Measurements from ENCODE around the gene STAC. TPM values are rescaled to one million over a fixed set of nuclear protein-coding genes. Genes with fewer than 3 reads are reported as not detected.
"Not testable (repeated sequence)": the region's sequence is repeated elsewhere in the genome, so short reads cannot be mapped to it uniquely, and the experiment has no call there.

STAC gene
- total and polyA plus RNA-seq, 5 donors from 2014 or later, result 0.59 to 1.0 (median 0.76) TPM

- no peak overlapping the region for H3K27ac ChIP-seq (ENCODE audit: insufficient read depth, low read length, poor library complexity, severe bottlenecking)
- no peak overlapping the region for H3K4me3 ChIP-seq (ENCODE audit: low read depth, low read length)
- Mint-ChIP-seq H3K36me3 (no peaks in the 10 kb centered on the region), H3K4me1 (no peaks in the 10 kb centered on the region), H3K27ac (no peak overlapping the region), H3K9me3 (peaks cover 0 to 26% (median 7%) of the 10 kb centered on the region in 7 donors), H3K27me3 (no peaks in the 10 kb centered on the region), H3K4me3 (no peak overlapping the region)
- peaks cover 3 to 5% of the 10 kb centered on the region in 2 experiments for H3K9me3 ChIP-seq (ENCODE audit: control insufficient read depth in 2 of 2, low read length in 2 of 2)
- no peaks in the 10 kb centered on the region for H3K27me3 ChIP-seq (ENCODE audit: control insufficient read depth, insufficient read depth, low read length)
- no peaks in the 10 kb centered on the region for H3K4me1 ChIP-seq (ENCODE audit: control insufficient read depth, insufficient read depth, low read length, poor library complexity, severe bottlenecking)
- no peak for DNase-seq
- ATAC-seq (ENCODE audit: low read depth in 2 of 2), result no peak
- no peaks in the 10 kb centered on the region for H3K36me3 ChIP-seq (ENCODE audit: control insufficient read depth, insufficient read depth, low read length)
Measured at GRCh38 chr3:36575241-36575640, 194.9 kb downstream of the STAC start.

GRCh38 chr3:36578418-36578817, 198.1 kb downstream of the STAC start:
- not testable (repeated sequence) for H3K4me1 ChIP-seq (ENCODE audit: control insufficient read depth, insufficient read depth, low read length, poor library complexity, severe bottlenecking); DNase-seq; H3K4me3 ChIP-seq (ENCODE audit: low read depth, low read length); H3K27ac Mint-ChIP-seq; ATAC-seq (ENCODE audit: low read depth in 2 of 2); H3K4me1 Mint-ChIP-seq; H3K27me3 Mint-ChIP-seq; H3K4me3 Mint-ChIP-seq; H3K27ac ChIP-seq (ENCODE audit: insufficient read depth, low read length, poor library complexity, severe bottlenecking); H3K9me3 ChIP-seq (ENCODE audit: control insufficient read depth in 2 of 2, low read length in 2 of 2); H3K36me3 ChIP-seq (ENCODE audit: control insufficient read depth, insufficient read depth, low read length); H3K36me3 Mint-ChIP-seq; H3K27me3 ChIP-seq (ENCODE audit: control insufficient read depth, insufficient read depth, low read length)
- peaks cover 2 to 27% (median 7%) of the 10 kb centered on the region in 7 donors for H3K9me3 Mint-ChIP-seq

GRCh38 chr3:36579746-36580145, 199.4 kb downstream of the STAC start:
- no peak for ATAC-seq (ENCODE audit: low read depth in 2 of 2)
- H3K9me3 Mint-ChIP-seq, result peaks cover 0 to 26% (median 4%) of the 10 kb centered on the region in 7 donors
- no peaks in the 10 kb centered on the region for H3K36me3 Mint-ChIP-seq

GRCh38 chr3:36580716-36581115, 200.4 kb downstream of the STAC start:
- no peak overlapping the region for H3K4me3 ChIP-seq (ENCODE audit: low read depth, low read length)
- no peak overlapping the region for H3K27ac ChIP-seq (ENCODE audit: insufficient read depth, low read length, poor library complexity, severe bottlenecking)
- H3K27me3 ChIP-seq (ENCODE audit: control insufficient read depth, insufficient read depth, low read length), result no peaks in the 10 kb centered on the region
- ATAC-seq (ENCODE audit: low read depth in 2 of 2) (no peak), DNase-seq (no peak)
- peaks cover 5% of the 10 kb centered on the region in 2 experiments for H3K9me3 ChIP-seq (ENCODE audit: control insufficient read depth in 2 of 2, low read length in 2 of 2)
- H3K4me1 ChIP-seq (ENCODE audit: control insufficient read depth, insufficient read depth, low read length, poor library complexity, severe bottlenecking), result no peaks in the 10 kb centered on the region
- Mint-ChIP-seq H3K27ac (no peak overlapping the region), H3K4me1 (no peaks in the 10 kb centered on the region), H3K27me3 (peaks cover 7% of the 10 kb centered on the region), H3K36me3 (no peaks in the 10 kb centered on the region), H3K4me3 (peak overlapping the region in 1 of 4 donors; percentile 12), H3K9me3 (peaks cover 0 to 26% (median 5%) of the 10 kb centered on the region in 7 donors)
- no peaks in the 10 kb centered on the region for H3K36me3 ChIP-seq (ENCODE audit: control insufficient read depth, insufficient read depth, low read length)

More at GRCh38 chr3:36579746-36580145, 199.4 kb downstream of the STAC start:
- Histone ChIP-seq H3K36me3 (ENCODE audit: control insufficient read depth, insufficient read depth, low read length) (no peaks in the 10 kb centered on the region), H3K9me3 (ENCODE audit: control insufficient read depth in 2 of 2, low read length in 2 of 2) (peaks cover 3 to 5% of the 10 kb centered on the region in 2 experiments), H3K27ac (ENCODE audit: insufficient read depth, low read length, poor library complexity, severe bottlenecking) (no peak overlapping the region), H3K4me1 (ENCODE audit: control insufficient read depth, insufficient read depth, low read length, poor library complexity, severe bottlenecking) (no peaks in the 10 kb centered on the region), H3K4me3 (ENCODE audit: low read depth, low read length) (no peak overlapping the region), H3K27me3 (ENCODE audit: control insufficient read depth, insufficient read depth, low read length) (no peaks in the 10 kb centered on the region)
- no peak for DNase-seq
- Mint-ChIP-seq H3K4me3 (no peak overlapping the region), H3K27me3 (peaks cover 7% of the 10 kb centered on the region), H3K4me1 (no peaks in the 10 kb centered on the region), H3K27ac (no peak overlapping the region)

GRCh38 chr3:36591959-36592358, 211.7 kb downstream of the STAC start:
- peaks cover 5% of the 10 kb centered on the region for H3K27me3 Mint-ChIP-seq
- no peak overlapping the region for H3K4me3 ChIP-seq (ENCODE audit: low read depth, low read length)
- H3K27ac Mint-ChIP-seq, result no peak overlapping the region
- no peaks in the 10 kb centered on the region for H3K4me1 Mint-ChIP-seq
- peaks cover 0 to 6% (median 0%) of the 10 kb centered on the region in 7 donors for H3K9me3 Mint-ChIP-seq
- no peaks in the 10 kb centered on the region for H3K36me3 ChIP-seq (ENCODE audit: control insufficient read depth, insufficient read depth, low read length)
- H3K36me3 Mint-ChIP-seq, result no peaks in the 10 kb centered on the region
- no peaks in the 10 kb centered on the region for H3K9me3 ChIP-seq (ENCODE audit: control insufficient read depth in 2 of 2, low read length in 2 of 2)
- ATAC-seq (ENCODE audit: low read depth in 2 of 2) (no peak), DNase-seq (no peak)
- H3K27ac ChIP-seq (ENCODE audit: insufficient read depth, low read length, poor library complexity, severe bottlenecking), result no peak overlapping the region
- H3K4me3 Mint-ChIP-seq, result no peak overlapping the region
- peaks cover under 1% of the 10 kb centered on the region for H3K27me3 ChIP-seq (ENCODE audit: control insufficient read depth, insufficient read depth, low read length)
- no peaks in the 10 kb centered on the region for H3K4me1 ChIP-seq (ENCODE audit: control insufficient read depth, insufficient read depth, low read length, poor library complexity, severe bottlenecking)

- H3K27ac ChIP-seq (ENCODE audit: insufficient read depth, low read length, poor library complexity, severe bottlenecking), result no peak overlapping the region
- H3K4me3 ChIP-seq (ENCODE audit: low read depth, low read length), result no peak overlapping the region
- Mint-ChIP-seq H3K4me1 (no peaks in the 10 kb centered on the region), H3K27ac (no peak overlapping the region), H3K9me3 (peaks cover 0 to 2% (median 0%) of the 10 kb centered on the region in 7 donors), H3K36me3 (no peaks in the 10 kb centered on the region), H3K4me3 (no peak overlapping the region), H3K27me3 (no peaks in the 10 kb centered on the region)
- ATAC-seq (ENCODE audit: low read depth in 2 of 2) (no peak), DNase-seq (no peak)
- no peaks in the 10 kb centered on the region for H3K9me3 ChIP-seq (ENCODE audit: control insufficient read depth in 2 of 2, low read length in 2 of 2)
- no peaks in the 10 kb centered on the region for H3K36me3 ChIP-seq (ENCODE audit: control insufficient read depth, insufficient read depth, low read length)
- H3K27me3 ChIP-seq (ENCODE audit: control insufficient read depth, insufficient read depth, low read length), result peaks cover 2% of the 10 kb centered on the region
- no peaks in the 10 kb centered on the region for H3K4me1 ChIP-seq (ENCODE audit: control insufficient read depth, insufficient read depth, low read length, poor library complexity, severe bottlenecking)
Measured at GRCh38 chr3:36595511-36595910, 215.2 kb downstream of the STAC start.

GRCh38 chr3:36596419-36596818, 216.1 kb downstream of the STAC start:
- Mint-ChIP-seq H3K9me3 (peaks cover 0 to 4% (median 0%) of the 10 kb centered on the region in 7 donors), H3K27me3 (peaks cover 5% of the 10 kb centered on the region), H3K36me3 (no peaks in the 10 kb centered on the region), H3K4me1 (no peaks in the 10 kb centered on the region), H3K4me3 (no peak overlapping the region), H3K27ac (no peak overlapping the region)
- ATAC-seq (ENCODE audit: low read depth in 2 of 2) (no peak), DNase-seq (no peak)
- no peaks in the 10 kb centered on the region for H3K9me3 ChIP-seq (ENCODE audit: control insufficient read depth in 2 of 2, low read length in 2 of 2)
- no peaks in the 10 kb centered on the region for H3K4me1 ChIP-seq (ENCODE audit: control insufficient read depth, insufficient read depth, low read length, poor library complexity, severe bottlenecking)
- H3K27me3 ChIP-seq (ENCODE audit: control insufficient read depth, insufficient read depth, low read length), result peaks cover 2% of the 10 kb centered on the region
- H3K36me3 ChIP-seq (ENCODE audit: control insufficient read depth, insufficient read depth, low read length), result no peaks in the 10 kb centered on the region
- no peak overlapping the region for H3K27ac ChIP-seq (ENCODE audit: insufficient read depth, low read length, poor library complexity, severe bottlenecking)
- no peak overlapping the region for H3K4me3 ChIP-seq (ENCODE audit: low read depth, low read length)

GRCh38 chr3:36597422-36597821, 217.1 kb downstream of the STAC start:
- Mint-ChIP-seq H3K4me3 (no peak overlapping the region), H3K27ac (no peak overlapping the region), H3K27me3 (peaks cover 10% of the 10 kb centered on the region), H3K9me3 (peaks cover 0 to 5% (median 0%) of the 10 kb centered on the region in 7 donors), H3K4me1 (peaks cover 0 to 2% (median 0%) of the 10 kb centered on the region in 4 donors), H3K36me3 (no peaks in the 10 kb centered on the region)
- ATAC-seq (ENCODE audit: low read depth in 2 of 2) (no peak), DNase-seq (no peak)
- Histone ChIP-seq H3K36me3 (ENCODE audit: control insufficient read depth, insufficient read depth, low read length) (no peaks in the 10 kb centered on the region), H3K27me3 (ENCODE audit: control insufficient read depth, insufficient read depth, low read length) (peaks cover 2% of the 10 kb centered on the region), H3K4me1 (ENCODE audit: control insufficient read depth, insufficient read depth, low read length, poor library complexity, severe bottlenecking) (no peaks in the 10 kb centered on the region), H3K4me3 (ENCODE audit: low read depth, low read length) (no peak overlapping the region), H3K9me3 (ENCODE audit: control insufficient read depth in 2 of 2, low read length in 2 of 2) (no peaks in the 10 kb centered on the region), H3K27ac (ENCODE audit: insufficient read depth, low read length, poor library complexity, severe bottlenecking) (no peak overlapping the region)

Data from CD4-positive, CD25-positive, alpha-beta regulatory T cell (primary cell).